ENCODE results near the gene DIAPH2.

- TF ChIP-seq CTCF (conservative IDR thresholded peaks at IDR 0.05; ENCODE audit: low read depth, low read length) (no peak), EZH2 (IDR thresholded peaks at IDR 0.05; ENCODE audit: borderline replicate concordance, low read depth, low read length, poor library complexity, severe bottlenecking) (no peak)
These were observed 767.6 kb downstream of the DIAPH2 start for GRCh38 chrX:97452283-97452682.
